ENCODE data around the gene ACTL8. TPM values are rescaled to one million over a fixed set of nuclear protein-coding genes. Genes with fewer than 3 reads are reported as not detected.

The ACTL8 gene
- polyA plus RNA-seq, 1 experiment, result not detected

DNA sequence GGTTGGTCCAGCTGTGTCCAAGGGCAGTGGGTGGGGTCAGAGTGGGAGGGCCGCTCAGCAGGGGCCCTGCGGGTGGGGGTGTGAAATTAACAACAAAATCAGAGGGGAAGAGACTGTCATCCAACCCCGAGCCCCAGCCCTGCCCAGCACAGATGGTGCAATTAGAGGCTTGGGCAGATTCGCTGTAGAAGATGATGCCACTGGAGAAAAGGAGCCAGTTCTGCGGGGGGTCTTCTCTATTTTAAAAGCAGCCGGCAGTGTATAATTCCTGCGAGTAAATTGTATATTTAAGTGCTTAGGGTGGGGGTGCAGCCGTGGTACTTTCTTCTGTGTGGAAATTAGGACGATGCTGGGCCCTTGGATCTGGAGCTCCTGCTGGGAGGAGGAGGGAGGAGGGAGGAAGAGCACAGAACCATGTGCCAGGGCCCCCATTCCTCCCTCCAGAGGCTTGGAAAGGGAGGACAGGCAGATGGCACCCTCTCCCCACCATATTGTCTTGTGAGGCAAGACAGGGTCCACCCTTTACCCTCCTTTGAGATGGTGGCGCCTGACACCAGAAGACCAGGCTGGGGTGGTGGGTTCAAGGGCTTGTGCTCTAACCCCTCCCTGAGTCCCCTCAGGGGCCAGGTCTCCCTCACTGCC lies 89.2 kb downstream of the ACTL8 start:
- TF ChIP-seq, protein P1, sequence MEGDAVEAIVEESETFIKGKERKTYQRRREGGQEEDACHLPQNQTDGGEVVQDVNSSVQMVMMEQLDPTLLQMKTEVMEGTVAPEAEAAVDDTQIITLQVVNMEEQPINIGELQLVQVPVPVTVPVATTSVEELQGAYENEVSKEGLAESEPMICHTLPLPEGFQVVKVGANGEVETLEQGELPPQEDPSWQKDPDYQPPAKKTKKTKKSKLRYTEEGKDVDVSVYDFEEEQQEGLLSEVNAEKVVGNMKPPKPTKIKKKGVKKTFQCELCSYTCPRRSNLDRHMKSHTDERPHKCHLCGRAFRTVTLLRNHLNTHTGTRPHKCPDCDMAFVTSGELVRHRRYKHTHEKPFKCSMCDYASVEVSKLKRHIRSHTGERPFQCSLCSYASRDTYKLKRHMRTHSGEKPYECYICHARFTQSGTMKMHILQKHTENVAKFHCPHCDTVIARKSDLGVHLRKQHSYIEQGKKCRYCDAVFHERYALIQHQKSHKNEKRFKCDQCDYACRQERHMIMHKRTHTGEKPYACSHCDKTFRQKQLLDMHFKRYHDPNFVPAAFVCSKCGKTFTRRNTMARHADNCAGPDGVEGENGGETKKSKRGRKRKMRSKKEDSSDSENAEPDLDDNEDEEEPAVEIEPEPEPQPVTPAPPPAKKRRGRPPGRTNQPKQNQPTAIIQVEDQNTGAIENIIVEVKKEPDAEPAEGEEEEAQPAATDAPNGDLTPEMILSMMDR (IDR thresholded peaks at IDR 0.05; ENCODE audit: low read depth, low read length), result no peak
- peaks cover 14% of the 10 kb centered on the region for H3K27me3 ChIP-seq (ENCODE audit: control insufficient read depth, insufficient read depth, low read length)
- ChIA-PET POLR2A (no interaction called here), CTCF (interaction anchor here (1.1 kb wide), 1 partner anchor 22 kb away, joined by 3 read pairs; no protein-coding TSS in a partner anchor)
- no peak overlapping the region for H3K27ac ChIP-seq (ENCODE audit: low read depth, low read length)
- no peak for DNase-seq (ENCODE audit: low read depth, low spot score)
- no peaks in the 10 kb centered on the region for H3K9me3 ChIP-seq (ENCODE audit: control insufficient read depth, insufficient read depth, low read length)
- H3K4me3 ChIP-seq (ENCODE audit: low read depth, low read length), result no peak overlapping the region

DNA sequence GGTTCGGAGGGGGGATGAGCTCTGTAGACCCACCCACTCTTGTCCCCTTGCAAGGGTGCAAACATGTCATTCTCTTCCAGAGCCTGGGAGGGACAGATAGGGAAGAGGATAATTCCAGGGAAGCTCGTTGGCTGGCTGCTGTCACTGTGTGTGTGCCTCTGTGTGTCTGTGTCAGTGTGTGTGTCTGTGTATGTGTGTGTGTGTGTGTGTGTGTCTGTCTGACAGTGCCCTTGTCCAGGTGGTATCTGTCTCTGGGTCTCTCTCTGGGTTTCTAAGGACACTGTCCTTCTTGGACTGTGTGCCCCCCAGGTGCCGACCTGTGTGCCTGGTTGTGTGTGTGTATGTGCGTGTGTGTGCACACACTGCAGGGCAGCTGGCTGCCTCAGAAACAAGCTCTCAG lies 90.5 kb downstream of the ACTL8 start:
- H3K4me3 ChIP-seq (ENCODE audit: low read depth, low read length), result no peak overlapping the region
- H3K9me3 ChIP-seq (ENCODE audit: control insufficient read depth, insufficient read depth, low read length), result no peaks in the 10 kb centered on the region
- ChIA-PET CTCF (interaction anchor here (1.3 kb wide), 1 partner anchor 255 kb away, joined by 3 read pairs; no protein-coding TSS in a partner anchor), POLR2A (no interaction called here)
- H3K27me3 ChIP-seq (ENCODE audit: control insufficient read depth, insufficient read depth, low read length), result peaks cover 13% of the 10 kb centered on the region
- H3K27ac ChIP-seq (ENCODE audit: low read depth, low read length), result no peak overlapping the region
- TF ChIP-seq, protein P1 (IDR thresholded peaks at IDR 0.05; ENCODE audit: low read depth, low read length), result no peak
- DNase-seq (ENCODE audit: low read depth, low spot score), result no peak

DNA sequence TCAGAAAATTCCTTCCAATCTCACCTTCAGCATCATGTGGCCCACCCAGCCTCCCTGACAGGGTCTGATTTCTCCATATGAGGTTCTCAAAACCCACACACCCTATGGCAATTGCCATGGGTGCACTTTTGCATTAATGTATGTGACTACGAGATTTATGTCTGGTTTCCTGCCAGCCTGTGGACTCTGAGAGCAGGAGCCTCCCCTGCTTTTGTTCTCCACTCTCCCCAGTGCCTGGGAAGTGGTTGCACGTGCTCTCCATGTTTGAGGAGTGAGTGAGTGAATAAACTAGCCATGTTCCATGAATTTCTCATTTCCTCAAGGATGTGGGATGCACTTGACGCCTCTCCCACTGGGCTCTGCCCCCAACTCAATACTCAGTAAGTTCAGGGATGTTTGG lies 91.2 kb downstream of the ACTL8 start:
- H3K27me3 ChIP-seq (ENCODE audit: control insufficient read depth, insufficient read depth, low read length), result peaks cover 13% of the 10 kb centered on the region
- CTCF ChIA-PET, result interaction anchor here (1.3 kb wide), 1 partner anchor 254 kb away, joined by 3 read pairs; no protein-coding TSS in a partner anchor

DNA sequence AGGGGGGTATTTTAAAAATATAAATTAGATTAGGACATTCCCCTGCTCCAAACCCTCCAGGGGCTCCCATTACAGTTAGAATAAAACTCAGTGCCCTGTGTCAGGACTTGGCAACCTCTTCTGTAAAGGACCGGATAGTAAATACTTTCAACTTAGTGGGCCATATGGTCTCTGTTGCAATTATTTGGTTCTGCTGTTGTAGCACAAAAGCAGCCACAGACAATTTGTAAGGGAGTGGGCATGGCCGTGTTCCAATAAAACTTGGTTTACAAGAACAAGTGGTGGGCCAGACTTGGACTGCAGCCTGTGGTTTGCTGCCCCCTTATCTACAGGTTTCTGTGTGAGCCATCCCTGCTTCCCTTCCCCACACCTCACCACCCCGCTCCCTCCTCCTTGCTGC lies 92.0 kb downstream of the ACTL8 start:
- Histone ChIP-seq H3K27ac (ENCODE audit: low read depth, low read length) (no peak overlapping the region), H3K4me3 (ENCODE audit: low read depth, low read length) (no peak overlapping the region), H3K9me3 (ENCODE audit: control insufficient read depth, insufficient read depth, low read length) (no peaks in the 10 kb centered on the region), H3K27me3 (ENCODE audit: control insufficient read depth, insufficient read depth, low read length) (peaks cover 13% of the 10 kb centered on the region)
- TF ChIP-seq, protein P1 (IDR thresholded peaks at IDR 0.05; ENCODE audit: low read depth, low read length), result no peak
- POLR2A ChIA-PET, result no interaction called here
- no peak for DNase-seq (ENCODE audit: low read depth, low spot score)
- CTCF ChIA-PET, result no interaction called here

More for the DNA sequence above, 91.2 kb downstream of the ACTL8 start:
- POLR2A ChIA-PET, result no interaction called here
- DNase-seq (ENCODE audit: low read depth, low spot score), result no peak
- H3K9me3 ChIP-seq (ENCODE audit: control insufficient read depth, insufficient read depth, low read length), result no peaks in the 10 kb centered on the region
- H3K27ac ChIP-seq (ENCODE audit: low read depth, low read length), result no peak overlapping the region
- no peak overlapping the region for H3K4me3 ChIP-seq (ENCODE audit: low read depth, low read length)
- TF ChIP-seq, protein P1 (IDR thresholded peaks at IDR 0.05; ENCODE audit: low read depth, low read length), result no peak

DNA sequence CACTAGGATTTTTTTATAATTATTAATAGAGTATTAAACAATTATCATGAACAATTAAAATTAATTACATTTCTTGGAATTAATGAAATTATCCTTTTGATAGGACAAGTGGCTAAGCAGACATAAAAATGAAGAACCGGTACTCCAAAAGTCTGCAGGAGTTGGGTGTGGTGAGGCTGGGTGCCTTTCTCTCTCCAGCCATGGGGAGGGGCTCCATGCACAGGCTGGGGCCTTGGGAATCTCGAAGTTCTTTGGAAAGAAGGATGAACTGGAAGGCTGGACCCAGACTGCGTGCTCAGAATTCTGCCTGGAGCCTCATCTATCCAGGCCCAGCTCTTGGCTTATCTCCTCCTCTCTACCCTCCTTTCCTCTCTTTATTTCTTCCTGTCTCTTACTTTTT lies 94.1 kb downstream of the ACTL8 start:
- ChIA-PET POLR2A (no interaction called here), CTCF (interaction anchor here (1.2 to 1.4 kb wide), 2 partner anchors 66 to 251 kb away, joined by 3 to 8 read pairs; no protein-coding TSS in a partner anchor)
- H3K27me3 ChIP-seq (ENCODE audit: control insufficient read depth, insufficient read depth, low read length), result peaks cover 5% of the 10 kb centered on the region
- H3K4me3 ChIP-seq (ENCODE audit: low read depth, low read length), result no peak overlapping the region
- H3K9me3 ChIP-seq (ENCODE audit: control insufficient read depth, insufficient read depth, low read length), result no peaks in the 10 kb centered on the region
- no peak overlapping the region for H3K27ac ChIP-seq (ENCODE audit: low read depth, low read length)
- TF ChIP-seq, protein P1 (IDR thresholded peaks at IDR 0.05; ENCODE audit: low read depth, low read length), result peak; percentile 67
- DNase-seq (ENCODE audit: low read depth, low spot score), result no peak
